SK-N-MC (cell line): ENCODE measurements around the gene HIRA.

Experiments
- EZH2 ChIP-seq: fragments of 200-600 bp; sonication (generic); IDR thresholded peaks from one replicate; pipeline ENCODE4 v1.6.1; 2017; ENCODE audit warnings: antibody characterized with exemption
- POLR2AphosphoS5 ChIP-seq: IDR thresholded peaks from 2 replicates; pipeline ENCODE4 v1.6.1; 2012; ENCODE audit warnings: mild to moderate bottlenecking, low read depth, low read length, borderline replicate concordance

DNA sequence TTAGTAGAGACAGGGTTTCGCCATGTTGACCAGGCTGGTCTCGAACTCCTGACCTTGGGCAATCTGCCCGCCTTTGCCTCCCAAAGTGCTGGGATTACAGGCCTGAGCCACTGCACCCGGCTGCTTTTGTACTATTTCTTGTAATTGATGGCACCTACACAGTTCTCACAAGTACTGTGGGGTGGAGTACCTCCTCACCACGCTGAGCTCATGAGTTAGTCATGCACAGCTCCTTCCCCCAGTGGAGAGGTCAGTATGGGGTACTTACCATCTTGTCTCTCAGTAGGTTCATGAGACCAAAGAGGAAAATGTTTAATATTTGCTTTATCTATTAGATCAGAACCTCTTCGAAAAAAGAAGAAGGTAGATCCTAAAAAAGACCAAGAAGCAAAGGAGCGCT, 2.9 kb upstream of the HIRA start:
- TF ChIP-seq POLR2AphosphoS5 (no peak), EZH2 (no peak)
